ENCODE results near the gene ATPAF1.

Gene ATPAF1

GRCh38 chr1:46691997-46692790, 24.0 kb upstream of the ATPAF1 start:
- no peaks in the 10 kb centered on the region for H3K4me1 ChIP-seq (ENCODE audit: control insufficient read depth, low read length)
- no peaks in the 10 kb centered on the region for H3K9me3 ChIP-seq (ENCODE audit: control insufficient read depth, insufficient read depth, low read length)
- H3K36me3 ChIP-seq (ENCODE audit: control insufficient read depth, low read length) = peaks cover 87% of the 10 kb centered on the region
- H3K4me3 ChIP-seq (ENCODE audit: low read length) = no peak overlapping the region
- TF ChIP-seq CTCF (IDR thresholded peaks at IDR 0.05; ENCODE audit: low read depth, low read length, poor library complexity, severe bottlenecking) (no peak), EZH2phosphoT487 (IDR thresholded peaks at IDR 0.05; ENCODE audit: borderline replicate concordance, low read length) (no peak)
- no peak overlapping the region for H3K27ac ChIP-seq (ENCODE audit: low read depth, low read length)
- no peaks in the 10 kb centered on the region for H3K9me2 ChIP-seq (replicated peaks; ENCODE audit: control insufficient read depth, low read length)
- H3K4me2 ChIP-seq (ENCODE audit: low read length) = no peak overlapping the region
- no peaks in the 10 kb centered on the region for H4K20me1 ChIP-seq (ENCODE audit: control insufficient read depth, insufficient read depth, low read depth, low read length)
- H3K27me3 ChIP-seq (ENCODE audit: control insufficient read depth, low read length) = no peaks in the 10 kb centered on the region
- H3F3A ChIP-seq (ENCODE audit: control insufficient read depth, insufficient read depth) = no peaks in the 10 kb centered on the region
- no peaks in the 10 kb centered on the region for H3K79me2 ChIP-seq (ENCODE audit: control insufficient read depth, low read length)

DNA sequence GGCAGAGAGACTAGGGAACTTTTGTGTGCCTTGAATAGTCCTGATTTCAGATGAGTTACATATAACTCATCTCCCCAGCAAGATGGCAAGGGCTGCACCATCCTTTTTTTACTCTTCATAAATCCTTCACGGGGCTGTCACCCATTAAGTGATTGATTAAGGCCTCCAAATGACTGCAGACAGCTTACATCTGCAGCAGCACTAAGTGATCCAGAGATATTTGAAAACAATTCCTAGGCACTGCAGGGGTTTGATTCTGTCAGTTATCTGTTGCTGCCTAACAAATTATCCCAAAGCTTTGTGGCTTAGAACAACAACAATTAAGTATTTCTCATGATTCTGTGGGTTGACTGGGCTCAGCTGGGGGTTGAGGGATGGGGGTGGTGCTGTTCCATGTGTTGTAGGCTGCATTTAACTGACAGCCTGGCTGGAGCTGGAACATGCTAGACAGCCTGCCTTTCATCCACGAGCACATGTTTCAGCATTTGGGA, 22.8 kb upstream of the ATPAF1 start:
- no peaks in the 10 kb centered on the region for H3K9me3 ChIP-seq (ENCODE audit: control insufficient read depth, insufficient read depth, low read length)
- H3K79me2 ChIP-seq (ENCODE audit: control insufficient read depth, low read length) = no peaks in the 10 kb centered on the region
- no peak overlapping the region for H3K4me2 ChIP-seq (ENCODE audit: low read length)
- no peaks in the 10 kb centered on the region for H3K27me3 ChIP-seq (ENCODE audit: control insufficient read depth, low read length)
- H3F3A ChIP-seq (ENCODE audit: control insufficient read depth, insufficient read depth) = no peaks in the 10 kb centered on the region
- H3K27ac ChIP-seq (ENCODE audit: low read depth, low read length) = no peak overlapping the region
- H3K36me3 ChIP-seq (ENCODE audit: control insufficient read depth, low read length) = peaks cover 86% of the 10 kb centered on the region
- TF ChIP-seq EZH2phosphoT487 (IDR thresholded peaks at IDR 0.05; ENCODE audit: borderline replicate concordance, low read length) (no peak), CTCF (IDR thresholded peaks at IDR 0.05; ENCODE audit: low read depth, low read length, poor library complexity, severe bottlenecking) (no peak)
- no peaks in the 10 kb centered on the region for H3K9me2 ChIP-seq (replicated peaks; ENCODE audit: control insufficient read depth, low read length)
- no peaks in the 10 kb centered on the region for H3K4me1 ChIP-seq (ENCODE audit: control insufficient read depth, low read length)
- no peaks in the 10 kb centered on the region for H4K20me1 ChIP-seq (ENCODE audit: control insufficient read depth, insufficient read depth, low read depth, low read length)
- H3K4me3 ChIP-seq (ENCODE audit: low read length) = no peak overlapping the region

- Histone ChIP-seq H3F3A (ENCODE audit: control insufficient read depth, insufficient read depth) (no peaks in the 10 kb centered on the region), H4K20me1 (ENCODE audit: control insufficient read depth, insufficient read depth, low read depth, low read length) (no peaks in the 10 kb centered on the region), H3K36me3 (ENCODE audit: control insufficient read depth, low read length) (peaks cover 85% of the 10 kb centered on the region), H3K79me2 (ENCODE audit: control insufficient read depth, low read length) (no peaks in the 10 kb centered on the region), H3K4me1 (ENCODE audit: control insufficient read depth, low read length) (no peaks in the 10 kb centered on the region), H3K4me3 (ENCODE audit: low read length) (no peak overlapping the region), H3K27me3 (ENCODE audit: control insufficient read depth, low read length) (no peaks in the 10 kb centered on the region), H3K9me2 (replicated peaks; ENCODE audit: control insufficient read depth, low read length) (no peaks in the 10 kb centered on the region), H3K27ac (ENCODE audit: low read depth, low read length) (no peak overlapping the region), H3K9me3 (ENCODE audit: control insufficient read depth, insufficient read depth, low read length) (no peaks in the 10 kb centered on the region), H3K4me2 (ENCODE audit: low read length) (no peak overlapping the region)
- TF ChIP-seq CTCF (IDR thresholded peaks at IDR 0.05; ENCODE audit: low read depth, low read length, poor library complexity, severe bottlenecking) (no peak), EZH2phosphoT487 (IDR thresholded peaks at IDR 0.05; ENCODE audit: borderline replicate concordance, low read length) (no peak)
Measured at GRCh38 chr1:46689897-46690296, 21.7 kb upstream of the ATPAF1 start.
